ENCODE results near the gene PRKN.

- TF ChIP-seq CSDC2 (CRISPR knock-in tag; IDR thresholded peaks at IDR 0.05) (no peak), POU6F1 (CRISPR knock-in tag; IDR thresholded peaks at IDR 0.05; ENCODE audit: borderline replicate concordance, low read depth) (no peak), GLIS3 (CRISPR knock-in tag; IDR thresholded peaks at IDR 0.05) (no peak), ZNF565 (CRISPR knock-in tag; conservative IDR thresholded peaks at IDR 0.05; ENCODE audit: low read depth) (no peak), RARB (CRISPR knock-in tag; IDR thresholded peaks at IDR 0.05) (no peak), BACH2 (CRISPR knock-in tag; IDR thresholded peaks at IDR 0.05; ENCODE audit: borderline replicate concordance) (no peak), SNAI2 (CRISPR knock-in tag; IDR thresholded peaks at IDR 0.05) (no peak), OSR1 (CRISPR knock-in tag; IDR thresholded peaks at IDR 0.05) (no peak), TSHZ2 (CRISPR knock-in tag; IDR thresholded peaks at IDR 0.05) (no peak), CREB5 (CRISPR knock-in tag; IDR thresholded peaks at IDR 0.05; ENCODE audit: low read depth) (no peak)
Observed at GRCh38 chr6:161536224-161536630, 1191.3 kb downstream of the PRKN start.

All from SK-N-SH treated with all-trans-retinoic acid at 6 μM for 48 hours (cell line).